GM21367 (cell line): ENCODE data around the gene PRRC2A.
"Not testable (repeated sequence)": the region's sequence is repeated elsewhere in the genome, so short reads cannot be mapped to it uniquely, and the experiment has no call there.

ENCODE experiments used
- ATAC-seq: cut with Tn5 transposase; IDR thresholded peaks from one replicate; pipeline ENCODE4 v1.9.1; 2021; ENCODE audit not compliant: unreplicated experiment

Gene PRRC2A

GRCh38 chr6:31585491-31585890 lies 35.0 kb upstream of the PRRC2A start:
- ATAC-seq: no peak

GRCh38 chr6:31586008-31586407 lies 34.5 kb upstream of the PRRC2A start, which contains the start of gene LST1:
Gene LST1, plus strand, starts transcription at chr6:31586277. Its CDS starts 1,023 bp downstream, at chr6:31587300.
- no peak for ATAC-seq

GRCh38 chr6:31586599-31587281 lies 33.8 kb upstream of the PRRC2A start:
- no peak for ATAC-seq

GRCh38 chr6:31587791-31588777 lies 32.4 kb upstream of the PRRC2A start:
- ATAC-seq: no peak

GRCh38 chr6:31588871-31589650 lies 31.5 kb upstream of the PRRC2A start:
- ATAC-seq: no peak

- ATAC-seq: not testable (repeated sequence)
Measured at GRCh38 chr6:31590691-31591090, 29.8 kb upstream of the PRRC2A start.

GRCh38 chr6:31592396-31592771 lies 28.1 kb upstream of the PRRC2A start:
- ATAC-seq: no peak

GRCh38 chr6:31597006-31597405 lies 23.5 kb upstream of the PRRC2A start:
- ATAC-seq: no peak

GRCh38 chr6:31607317-31607716 lies 13.2 kb upstream of the PRRC2A start:
- no peak for ATAC-seq

- ATAC-seq: no peak
Measured at GRCh38 chr6:31609519-31610406, 10.8 kb upstream of the PRRC2A start.

- ATAC-seq: no peak
Measured at GRCh38 chr6:31610968-31611367, 9.5 kb upstream of the PRRC2A start.

GRCh38 chr6:31614075-31614619 lies 6.4 kb upstream of the PRRC2A start:
- no peak for ATAC-seq

GRCh38 chr6:31614684-31615578 lies 5.6 kb upstream of the PRRC2A start, which contains the start of gene AIF1:
Gene AIF1, plus strand, starts transcription at chr6:31615234. Its CDS starts 96 bp downstream, at chr6:31615330.
- ATAC-seq: no peak

GRCh38 chr6:31615748-31616147 lies 4.8 kb upstream of the PRRC2A start:
- ATAC-seq: no peak

GRCh38 chr6:31617010-31617409 lies 3.5 kb upstream of the PRRC2A start:
- no peak for ATAC-seq

GRCh38 chr6:31619805-31620585 lies 520 bp upstream of the PRRC2A start:
- peak; percentile 64 for ATAC-seq

- ATAC-seq: no peak
Measured at GRCh38 chr6:31621320-31621939, 915 bp downstream of the PRRC2A start.

- no peak for ATAC-seq
Measured at GRCh38 chr6:31621991-31622390, 1.5 kb downstream of the PRRC2A start.
